A673 (cell line): Measurements from ENCODE around the gene SYT13. TPM values are rescaled to one million over a fixed set of nuclear protein-coding genes. Genes with fewer than 3 reads are reported as not detected.

ENCODE experiments used
- BruUV-seq: library from RNA; stranded (reverse); fragments of 400-500 nt; replicated peaks from 2 replicates; lab custom pipeline; 2021; lab: Mats Ljungman, UMichigan
- CTCF ChIA-PET: fragments of 300-600 bp; sonication (Branson Sonifier 250); formaldehyde crosslinking; loops from one replicate; lab custom pipeline; 2022; ENCODE audit warnings: antibody characterized with exemption; lab: Charles Lee
- POLR2A ChIA-PET: fragments of 300-600 bp; sonication (Branson Sonifier 250); formaldehyde crosslinking; loops from one replicate; lab custom pipeline; 2022; ENCODE audit warnings: antibody characterized with exemption; ENCODE audit not compliant: low non-redundant PET; lab: Charles Lee
- DNase-seq: peaks from one replicate; pipeline ENCODE4 v3.0.0-alpha.2; 2015; ENCODE audit warnings: low spot score
- H3K27ac ChIP-seq: fragments of 200-600 bp; sonication (generic); 2 replicates; pipeline ENCODE4 v1.5.1; 2016; ENCODE audit warnings: mixed run types, low read depth, mild to moderate bottlenecking, mixed read lengths, antibody characterized with exemption, low read length; ENCODE audit not compliant: poor library complexity, severe bottlenecking
- H3K27me3 ChIP-seq: fragments of 200-600 bp; sonication (generic); replicated peaks from 2 replicates; pipeline ENCODE4 v1.6.1; 2017; ENCODE audit warnings: mixed run types, low read depth, mild to moderate bottlenecking, mixed read lengths, antibody characterized with exemption, low read length; ENCODE audit not compliant: insufficient read depth, poor library complexity
- H3K36me3 ChIP-seq: fragments of 200-600 bp; sonication (generic); 2 replicates; pipeline ENCODE4 v1.6.1; 2016; ENCODE audit warnings: mixed run types, mild to moderate bottlenecking, mixed read lengths, antibody characterized with exemption, low read length; ENCODE audit not compliant: insufficient read depth, poor library complexity, severe bottlenecking
- H3K4me1 ChIP-seq: fragments of 200-600 bp; sonication (generic); 2 replicates; pipeline ENCODE4 v1.6.1; 2017; ENCODE audit warnings: mixed run types, mild to moderate bottlenecking, mixed read lengths, antibody characterized with exemption, low read length; ENCODE audit not compliant: insufficient read depth, poor library complexity, severe bottlenecking
- H3K4me3 ChIP-seq: fragments of 200-600 bp; sonication (generic); 2 replicates; pipeline ENCODE4 v1.5.1; 2016; ENCODE audit warnings: low read depth, mixed run types, mild to moderate bottlenecking, mixed read lengths, low read length; ENCODE audit not compliant: poor library complexity, severe bottlenecking
- H3K9me3 ChIP-seq: fragments of 200-600 bp; sonication (generic); 2 replicates; pipeline ENCODE4 v1.6.1; 2016; ENCODE audit warnings: mixed run types, low read depth, mild to moderate bottlenecking, mixed read lengths, antibody characterized with exemption, low read length; ENCODE audit not compliant: poor library complexity, severe bottlenecking
- CTCF ChIP-seq: fragments of 300-800, 200-600 bp; sonication (generic); conservative IDR thresholded peaks from 2 replicates; pipeline ENCODE4 v1.5.1; 2017; ENCODE audit warnings: low read depth, mild to moderate bottlenecking, antibody characterized with exemption, low read length, moderate library complexity, mixed read lengths
- EZH2 ChIP-seq: fragments of 200-600 bp; sonication (generic); IDR thresholded peaks from 2 replicates; pipeline ENCODE4 v1.6.1; 2017; ENCODE audit warnings: borderline replicate concordance, low read depth, mild to moderate bottlenecking, mixed read lengths, antibody characterized with exemption, low read length; ENCODE audit not compliant: poor library complexity, severe bottlenecking
- intact Hi-C: fragments of 100-400 bp; cut with micrococcal nuclease; formaldehyde crosslinking; loops from one replicate; pipeline ENCODE4 v1.10.0; 2022; ENCODE audit not compliant: unreplicated experiment
- total RNA-seq: library from RNA; stranded (reverse); gene quantifications from 2 replicates; pipeline ENCODE4 v1.2.3, GENCODE V29; 2021

The SYT13 gene
- total RNA-seq, 1 experiment from 2014 or later: 0.30 TPM

DNA sequence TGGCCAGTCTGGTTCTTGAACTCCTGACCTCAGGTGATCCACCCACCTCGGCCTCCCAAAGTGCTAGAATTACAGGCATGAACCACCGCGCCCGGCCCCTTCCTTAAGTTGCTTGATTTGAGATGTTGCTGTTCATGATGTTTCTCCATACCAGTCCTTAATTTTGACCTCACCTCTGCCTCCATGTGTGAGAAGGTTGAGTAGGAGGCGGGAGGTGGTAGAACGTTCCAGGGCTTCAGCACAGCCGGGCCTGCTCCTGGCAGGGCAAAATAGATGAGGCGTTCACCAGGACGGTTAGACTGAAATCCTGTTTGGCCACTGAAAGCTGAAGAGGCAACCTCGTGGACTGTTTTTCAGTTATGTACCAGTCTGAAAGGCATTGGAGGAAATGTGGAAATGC is 48.3 kb upstream of the SYT13 start:
- no peak for TF ChIP-seq CTCF
- no peak for TF ChIP-seq EZH2
- Histone ChIP-seq H3K27me3 (no peaks in the 10 kb centered on the region), H3K4me1 (peaks cover 11% of the 10 kb centered on the region), H3K27ac (no peak overlapping the region), H3K4me3 (no peak overlapping the region), H3K9me3 (no peaks in the 10 kb centered on the region), H3K36me3 (no peaks in the 10 kb centered on the region)
- DNase-seq: no peak
- POLR2A ChIA-PET: no interaction called here
- CTCF ChIA-PET: interaction anchor here (1.5 to 2.3 kb wide), 2 partner anchors 224 to 437 kb away, joined by 4 to 10 read pairs; no protein-coding TSS in a partner anchor
- intact Hi-C loops: loop anchor here (5.0 kb wide), 1 partner anchor 82 kb away; no protein-coding TSS in a partner anchor
- BruUV-seq: no TSS peak

GRCh38 chr11:45333001-45333971 is 47.1 kb upstream of the SYT13 start:
- H3K27me3 ChIP-seq: no peaks in the 10 kb centered on the region
- intact Hi-C loops: loop anchor here (2.0 to 5.0 kb wide), 2 partner anchors 81 to 406 kb away; no protein-coding TSS in a partner anchor
- no peak overlapping the region for H3K27ac ChIP-seq
- DNase-seq: peak; percentile 92
- H3K4me3 ChIP-seq: no peak overlapping the region
- TSS peak; percentile 99 for BruUV-seq
- ChIA-PET POLR2A (interaction anchor here (0.6 kb wide), 1 partner anchor 10 kb away, joined by 4 read pairs; no protein-coding TSS in a partner anchor), CTCF (interaction anchor here (0.7 to 1.6 kb wide), 7 partner anchors 16 to 438 kb away, joined by 3 to 16 read pairs (median 4); no protein-coding TSS in a partner anchor)
- H3K4me1 ChIP-seq: peaks cover 11% of the 10 kb centered on the region
- H3K36me3 ChIP-seq: no peaks in the 10 kb centered on the region
- H3K9me3 ChIP-seq: no peaks in the 10 kb centered on the region
- no peak for TF ChIP-seq CTCF
- TF ChIP-seq EZH2: no peak

DNA sequence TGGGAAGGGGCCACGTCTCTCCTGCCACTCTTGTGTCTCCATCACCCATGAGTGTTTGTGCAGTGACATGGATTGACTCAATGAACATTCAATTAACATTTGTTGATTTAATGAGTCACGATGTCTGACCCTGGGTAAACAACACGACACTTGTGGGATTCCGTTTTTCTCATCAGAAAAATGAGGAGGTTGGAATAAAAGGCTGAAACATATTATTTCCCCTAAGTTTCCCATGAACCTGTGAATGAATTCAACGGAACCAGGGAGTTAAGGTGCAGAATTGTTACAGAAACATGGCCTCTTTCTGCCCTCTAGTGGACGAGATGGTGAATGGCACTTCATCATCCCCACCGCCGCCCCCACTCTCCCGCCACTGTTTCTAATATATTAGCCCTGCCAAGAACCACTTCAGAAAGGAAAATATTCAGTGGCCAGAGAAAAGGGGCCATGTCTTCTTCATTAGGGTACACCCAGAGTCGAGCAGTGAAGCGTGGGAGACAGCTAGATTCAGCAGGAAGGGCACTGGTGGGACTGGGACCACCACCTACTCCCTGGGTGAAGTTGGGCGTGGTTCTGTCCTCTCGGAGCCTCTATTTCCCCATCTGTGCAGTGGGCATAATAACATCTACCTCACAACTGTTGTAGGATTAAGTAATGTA is 46.3 kb upstream of the SYT13 start:
- no peaks in the 10 kb centered on the region for H3K27me3 ChIP-seq
- H3K9me3 ChIP-seq: no peaks in the 10 kb centered on the region
- H3K4me1 ChIP-seq: peaks cover 11% of the 10 kb centered on the region
- BruUV-seq: no TSS peak
- H3K4me3 ChIP-seq: no peak overlapping the region
- no peaks in the 10 kb centered on the region for H3K36me3 ChIP-seq
- POLR2A ChIA-PET: no interaction called here
- TF ChIP-seq EZH2 (no peak), CTCF (peak; percentile 91)
- H3K27ac ChIP-seq: no peak overlapping the region
- DNase-seq: peak; percentile 80
- CTCF ChIA-PET: interaction anchor here (1.0 to 1.6 kb wide), 4 partner anchors 17 to 222 kb away, joined by 4 to 20 read pairs (median 10); no protein-coding TSS in a partner anchor
- intact Hi-C loops: loop anchor here (1.0 to 5.0 kb wide), 3 partner anchors 80 to 406 kb away; no protein-coding TSS in a partner anchor
